A673 (cell line): ENCODE data around the gene MRPL14. TPM values are rescaled to one million over a fixed set of nuclear protein-coding genes. Genes with fewer than 3 reads are reported as not detected.

Experiments
- BruUV-seq: library from RNA; stranded (reverse); fragments of 400-500 nt; replicated peaks from 2 replicates; lab custom pipeline; 2021; lab: Mats Ljungman, UMichigan
- CTCF ChIA-PET: fragments of 300-600 bp; sonication (Branson Sonifier 250); formaldehyde crosslinking; loops from one replicate; lab custom pipeline; 2022; ENCODE audit warnings: antibody characterized with exemption; lab: Charles Lee
- POLR2A ChIA-PET: fragments of 300-600 bp; sonication (Branson Sonifier 250); formaldehyde crosslinking; loops from one replicate; lab custom pipeline; 2022; ENCODE audit warnings: antibody characterized with exemption; ENCODE audit not compliant: low non-redundant PET; lab: Charles Lee
- DNase-seq: peaks from one replicate; pipeline ENCODE4 v3.0.0-alpha.2; 2015; ENCODE audit warnings: low spot score
- H3K27ac ChIP-seq: fragments of 200-600 bp; sonication (generic); 2 replicates; pipeline ENCODE4 v1.5.1; 2016; ENCODE audit warnings: mixed run types, low read depth, mild to moderate bottlenecking, mixed read lengths, antibody characterized with exemption, low read length; ENCODE audit not compliant: poor library complexity, severe bottlenecking
- H3K27me3 ChIP-seq: fragments of 200-600 bp; sonication (generic); replicated peaks from 2 replicates; pipeline ENCODE4 v1.6.1; 2017; ENCODE audit warnings: mixed run types, low read depth, mild to moderate bottlenecking, mixed read lengths, antibody characterized with exemption, low read length; ENCODE audit not compliant: insufficient read depth, poor library complexity
- H3K36me3 ChIP-seq: fragments of 200-600 bp; sonication (generic); 2 replicates; pipeline ENCODE4 v1.6.1; 2016; ENCODE audit warnings: mixed run types, mild to moderate bottlenecking, mixed read lengths, antibody characterized with exemption, low read length; ENCODE audit not compliant: insufficient read depth, poor library complexity, severe bottlenecking
- H3K4me1 ChIP-seq: fragments of 200-600 bp; sonication (generic); 2 replicates; pipeline ENCODE4 v1.6.1; 2017; ENCODE audit warnings: mixed run types, mild to moderate bottlenecking, mixed read lengths, antibody characterized with exemption, low read length; ENCODE audit not compliant: insufficient read depth, poor library complexity, severe bottlenecking
- H3K4me3 ChIP-seq: fragments of 200-600 bp; sonication (generic); 2 replicates; pipeline ENCODE4 v1.5.1; 2016; ENCODE audit warnings: low read depth, mixed run types, mild to moderate bottlenecking, mixed read lengths, low read length; ENCODE audit not compliant: poor library complexity, severe bottlenecking
- H3K9me3 ChIP-seq: fragments of 200-600 bp; sonication (generic); 2 replicates; pipeline ENCODE4 v1.6.1; 2016; ENCODE audit warnings: mixed run types, low read depth, mild to moderate bottlenecking, mixed read lengths, antibody characterized with exemption, low read length; ENCODE audit not compliant: poor library complexity, severe bottlenecking
- CTCF ChIP-seq: fragments of 300-800, 200-600 bp; sonication (generic); conservative IDR thresholded peaks from 2 replicates; pipeline ENCODE4 v1.5.1; 2017; ENCODE audit warnings: low read depth, mild to moderate bottlenecking, antibody characterized with exemption, low read length, moderate library complexity, mixed read lengths
- EZH2 ChIP-seq: fragments of 200-600 bp; sonication (generic); IDR thresholded peaks from 2 replicates; pipeline ENCODE4 v1.6.1; 2017; ENCODE audit warnings: borderline replicate concordance, low read depth, mild to moderate bottlenecking, mixed read lengths, antibody characterized with exemption, low read length; ENCODE audit not compliant: poor library complexity, severe bottlenecking
- intact Hi-C: fragments of 100-400 bp; cut with micrococcal nuclease; formaldehyde crosslinking; loops from one replicate; pipeline ENCODE4 v1.10.0; 2022; ENCODE audit not compliant: unreplicated experiment
- total RNA-seq: library from RNA; stranded (reverse); gene quantifications from 2 replicates; pipeline ENCODE4 v1.2.3, GENCODE V29; 2021

MRPL14 gene
- total RNA-seq, 1 experiment from 2014 or later = 78.8 TPM

- Histone ChIP-seq H3K4me3 (no peak overlapping the region), H3K4me1 (no peaks in the 10 kb centered on the region), H3K36me3 (no peaks in the 10 kb centered on the region), H3K27me3 (no peaks in the 10 kb centered on the region), H3K9me3 (no peaks in the 10 kb centered on the region), H3K27ac (no peak overlapping the region)
- POLR2A ChIA-PET = interaction anchor here (0.6 kb wide), 1 partner anchor 547 kb away, joined by 3 read pairs; no protein-coding TSS in a partner anchor
- intact Hi-C loops = no loop called here
- TF ChIP-seq EZH2 = no peak
- TF ChIP-seq CTCF = no peak
- CTCF ChIA-PET = interaction anchor here (0.6 kb wide), 1 partner anchor 42 kb away, joined by 3 read pairs; no protein-coding TSS in a partner anchor
- no TSS peak for BruUV-seq
- no peak for DNase-seq
These were observed 61.7 kb downstream of the MRPL14 start for GRCh38 chr6:44065443-44066140.

- no TSS peak for BruUV-seq
- no peak overlapping the region for H3K4me3 ChIP-seq
- H3K27me3 ChIP-seq = no peaks in the 10 kb centered on the region
- ChIA-PET CTCF (no interaction called here), POLR2A (interaction anchor here (0.6 kb wide), 1 partner anchor 546 kb away, joined by 3 read pairs; no protein-coding TSS in a partner anchor)
- intact Hi-C loops = no loop called here
- no peak for DNase-seq
- TF ChIP-seq CTCF (no peak), EZH2 (no peak)
- H3K9me3 ChIP-seq = no peaks in the 10 kb centered on the region
- no peaks in the 10 kb centered on the region for H3K36me3 ChIP-seq
- no peak overlapping the region for H3K27ac ChIP-seq
- no peaks in the 10 kb centered on the region for H3K4me1 ChIP-seq
These were observed 62.3 kb downstream of the MRPL14 start for GRCh38 chr6:44064948-44065272.

GRCh38 chr6:44064089-44064947 lies 62.9 kb downstream of the MRPL14 start:
- no peaks in the 10 kb centered on the region for H3K4me1 ChIP-seq
- no peak for DNase-seq

More at GRCh38 chr6:44064089-44064947, 62.9 kb downstream of the MRPL14 start:
- H3K9me3 ChIP-seq = no peaks in the 10 kb centered on the region
- CTCF ChIA-PET = no interaction called here
- intact Hi-C loops = no loop called here
- BruUV-seq = no TSS peak
- no peaks in the 10 kb centered on the region for H3K36me3 ChIP-seq
- POLR2A ChIA-PET = no interaction called here
- TF ChIP-seq CTCF (no peak), EZH2 (no peak)
- H3K27me3 ChIP-seq = no peaks in the 10 kb centered on the region
- H3K27ac ChIP-seq = no peak overlapping the region
- no peak overlapping the region for H3K4me3 ChIP-seq
